SU-DHL-6 (cell line): ENCODE measurements around the gene MACROH2A2.

Experiments
- H2AFZ ChIP-seq: fragments of 200-600 bp; sonication (generic); 2 replicates; pipeline ENCODE4 v1.6.1; 2014; ENCODE audit warnings: low read depth, mild to moderate bottlenecking, moderate library complexity, mixed read lengths, antibody characterized with exemption, low read length; ENCODE audit not compliant: severe bottlenecking
- H3F3A ChIP-seq: fragments of 200-600 bp; shearing (Covaris generic); 2 replicates; pipeline ENCODE4 v1.6.0; 2016; ENCODE audit warnings: antibody characterized with exemption, mild to moderate bottlenecking; ENCODE audit not compliant: insufficient read depth
- H3K27ac ChIP-seq: fragments of 200-600 bp; sonication (generic); 2 replicates; pipeline ENCODE4 v1.5.1; 2016; ENCODE audit warnings: low read depth, mild to moderate bottlenecking, low read length, moderate library complexity, mixed read lengths
- H3K27me3 ChIP-seq: fragments of 200-600 bp; sonication (generic), shearing (Covaris generic); 2 replicates; pipeline ENCODE4 v1.6.0; 2014; ENCODE audit warnings: mild to moderate bottlenecking, low read length
- H3K36me3 ChIP-seq: fragments of 200-600 bp; sonication (generic); 2 replicates; pipeline ENCODE4 v1.6.1; 2014; ENCODE audit warnings: mild to moderate bottlenecking, low read length, mixed read lengths
- H3K4me2 ChIP-seq: fragments of 300-600, 200-600 bp; shearing (Covaris generic), sonication (generic); 2 replicates; pipeline ENCODE4 v1.6.0; 2014; ENCODE audit warnings: low read length, low read depth, mild to moderate bottlenecking; ENCODE audit not compliant: poor library complexity, severe bottlenecking
- H3K4me3 ChIP-seq: fragments of 200-600 bp; sonication (generic); 2 replicates; pipeline ENCODE4 v1.5.1; 2014; ENCODE audit warnings: antibody characterized with exemption, low read length, mild to moderate bottlenecking, mixed read lengths; ENCODE audit not compliant: insufficient read depth, poor library complexity, severe bottlenecking
- H3K79me2 ChIP-seq: fragments of 200-600 bp; sonication (generic); 2 replicates; pipeline ENCODE4 v1.6.1; 2014; ENCODE audit warnings: mild to moderate bottlenecking, low read length, moderate library complexity; ENCODE audit not compliant: insufficient read depth
- H3K9ac ChIP-seq: fragments of 200-600 bp; sonication (generic); 2 replicates; pipeline ENCODE4 v1.7.0; 2014; ENCODE audit warnings: mild to moderate bottlenecking, low read length
- H3K9me2 ChIP-seq: fragments of 200-600 bp; sonication (generic); replicated peaks from 2 replicates; pipeline ENCODE4 v1.6.1; 2014; ENCODE audit warnings: low read length; ENCODE audit not compliant: insufficient read depth
- H3K9me3 ChIP-seq: fragments of 200-600 bp; sonication (generic); 2 replicates; pipeline ENCODE4 v1.6.1; 2014; ENCODE audit warnings: low read length, mixed read lengths; ENCODE audit not compliant: insufficient read depth
- H4K20me1 ChIP-seq: fragments of 200-600 bp; sonication (generic); 2 replicates; pipeline ENCODE4 v1.6.1; 2014; ENCODE audit warnings: low read depth, mild to moderate bottlenecking, antibody characterized with exemption, low read length, moderate library complexity, mixed read lengths
- EZH2phosphoT487 ChIP-seq: fragments of 200-600 bp; sonication (generic), shearing (Covaris generic); conservative IDR thresholded peaks from 2 replicates; pipeline ENCODE4 v1.6.1; 2018; ENCODE audit warnings: mild to moderate bottlenecking, antibody characterized with exemption, low read length, moderate library complexity, mixed read lengths
- TF ChIP-seq, protein P1 (sequence below): fragments of 200-600 bp; sonication (generic); IDR thresholded peaks from one replicate; pipeline ENCODE4 v1.5.1; 2017; ENCODE audit warnings: antibody characterized with exemption, mild to moderate bottlenecking, low read length, moderate library complexity; ENCODE audit not compliant: insufficient read depth, poor library complexity, severe bottlenecking

Gene MACROH2A2

DNA sequence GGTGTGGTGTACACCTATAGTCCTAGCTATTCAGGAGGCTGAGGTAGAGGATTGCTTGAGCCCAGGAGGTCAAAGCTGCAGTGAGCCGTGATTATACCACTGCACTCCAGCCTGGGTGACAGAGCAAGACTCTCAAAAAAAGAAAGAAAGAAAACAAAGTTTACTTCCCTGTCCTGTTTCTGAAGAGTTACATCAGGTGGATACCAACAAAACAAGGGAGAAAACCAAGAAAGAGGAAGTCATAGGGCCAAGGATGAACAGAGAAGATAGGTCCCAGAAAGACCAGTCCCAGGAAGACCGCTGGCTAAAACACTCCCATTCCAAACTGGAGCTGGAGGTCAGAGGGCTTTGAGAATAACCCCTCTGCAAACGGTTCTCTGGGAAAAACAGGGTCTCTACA is 13.5 kb downstream of the MACROH2A2 start:
- TF ChIP-seq, protein P1, sequence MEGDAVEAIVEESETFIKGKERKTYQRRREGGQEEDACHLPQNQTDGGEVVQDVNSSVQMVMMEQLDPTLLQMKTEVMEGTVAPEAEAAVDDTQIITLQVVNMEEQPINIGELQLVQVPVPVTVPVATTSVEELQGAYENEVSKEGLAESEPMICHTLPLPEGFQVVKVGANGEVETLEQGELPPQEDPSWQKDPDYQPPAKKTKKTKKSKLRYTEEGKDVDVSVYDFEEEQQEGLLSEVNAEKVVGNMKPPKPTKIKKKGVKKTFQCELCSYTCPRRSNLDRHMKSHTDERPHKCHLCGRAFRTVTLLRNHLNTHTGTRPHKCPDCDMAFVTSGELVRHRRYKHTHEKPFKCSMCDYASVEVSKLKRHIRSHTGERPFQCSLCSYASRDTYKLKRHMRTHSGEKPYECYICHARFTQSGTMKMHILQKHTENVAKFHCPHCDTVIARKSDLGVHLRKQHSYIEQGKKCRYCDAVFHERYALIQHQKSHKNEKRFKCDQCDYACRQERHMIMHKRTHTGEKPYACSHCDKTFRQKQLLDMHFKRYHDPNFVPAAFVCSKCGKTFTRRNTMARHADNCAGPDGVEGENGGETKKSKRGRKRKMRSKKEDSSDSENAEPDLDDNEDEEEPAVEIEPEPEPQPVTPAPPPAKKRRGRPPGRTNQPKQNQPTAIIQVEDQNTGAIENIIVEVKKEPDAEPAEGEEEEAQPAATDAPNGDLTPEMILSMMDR = no peak
- no peak for TF ChIP-seq EZH2phosphoT487
- Histone ChIP-seq H3F3A (no peaks in the 10 kb centered on the region), H4K20me1 (no peaks in the 10 kb centered on the region), H3K27me3 (no peaks in the 10 kb centered on the region), H3K4me3 (no peak overlapping the region), H3K79me2 (no peaks in the 10 kb centered on the region), H3K9me2 (no peaks in the 10 kb centered on the region), H3K36me3 (no peaks in the 10 kb centered on the region), H3K9ac (no peak overlapping the region), H3K27ac (no peak overlapping the region), H3K9me3 (no peaks in the 10 kb centered on the region), H2AFZ (no peak overlapping the region), H3K4me2 (no peak overlapping the region)

DNA sequence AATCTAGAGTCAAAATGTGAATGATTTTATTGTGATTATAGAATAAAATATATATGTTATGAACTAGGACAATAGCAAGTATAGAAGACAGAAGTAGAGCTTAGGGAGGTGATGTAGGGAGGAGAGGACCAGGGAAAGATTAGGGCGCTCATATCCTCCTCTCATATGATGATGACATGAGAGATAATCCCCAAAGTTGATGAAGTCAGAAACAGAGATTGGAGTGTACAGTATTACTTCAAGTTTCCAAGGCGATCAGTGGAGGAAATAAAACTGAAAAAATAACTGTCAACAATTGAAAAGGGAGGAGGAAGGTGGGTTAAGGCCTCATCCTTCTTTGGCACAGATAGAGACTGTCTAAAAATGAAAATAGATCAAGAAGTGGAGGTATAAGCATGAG is 14.9 kb downstream of the MACROH2A2 start:
- H3K36me3 ChIP-seq = no peaks in the 10 kb centered on the region
- no peaks in the 10 kb centered on the region for H3K9me3 ChIP-seq
- H3K9me2 ChIP-seq = no peaks in the 10 kb centered on the region
- H4K20me1 ChIP-seq = no peaks in the 10 kb centered on the region
- no peak overlapping the region for H3K4me3 ChIP-seq
- no peaks in the 10 kb centered on the region for H3F3A ChIP-seq
- no peak overlapping the region for H3K27ac ChIP-seq
- no peaks in the 10 kb centered on the region for H3K27me3 ChIP-seq
- H2AFZ ChIP-seq = no peak overlapping the region
- H3K9ac ChIP-seq = no peak overlapping the region
- no peaks in the 10 kb centered on the region for H3K79me2 ChIP-seq
- no peak overlapping the region for H3K4me2 ChIP-seq
- TF ChIP-seq, protein P1 = no peak
- TF ChIP-seq EZH2phosphoT487 = no peak

DNA sequence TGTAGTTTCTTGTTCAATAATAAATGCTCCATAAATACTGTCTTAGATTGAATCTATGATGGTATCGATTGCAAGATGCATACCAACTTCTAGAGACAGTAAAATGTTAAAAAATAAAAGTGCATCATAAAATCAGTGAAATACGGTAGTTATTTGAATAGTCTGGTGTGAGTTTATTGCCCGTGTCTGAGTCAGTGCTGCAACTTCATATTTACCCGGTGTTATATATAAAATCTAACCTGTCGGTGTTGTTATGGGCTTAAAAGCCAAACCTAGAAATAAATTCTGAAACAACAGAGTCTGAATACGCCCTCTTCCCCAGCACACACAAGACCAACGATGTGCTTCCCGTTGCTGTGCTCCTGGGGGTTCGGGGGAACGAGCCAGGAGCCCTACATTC is 16.3 kb downstream of the MACROH2A2 start:
- Histone ChIP-seq H3F3A (no peaks in the 10 kb centered on the region), H3K4me3 (no peak overlapping the region), H3K36me3 (no peaks in the 10 kb centered on the region), H3K27me3 (no peaks in the 10 kb centered on the region), H4K20me1 (no peaks in the 10 kb centered on the region), H3K4me2 (no peak overlapping the region), H3K9ac (no peak overlapping the region), H3K9me3 (no peaks in the 10 kb centered on the region), H3K9me2 (no peaks in the 10 kb centered on the region), H2AFZ (no peak overlapping the region), H3K79me2 (no peaks in the 10 kb centered on the region), H3K27ac (no peak overlapping the region)
- TF ChIP-seq, protein P1 = no peak
- TF ChIP-seq EZH2phosphoT487 = no peak

DNA sequence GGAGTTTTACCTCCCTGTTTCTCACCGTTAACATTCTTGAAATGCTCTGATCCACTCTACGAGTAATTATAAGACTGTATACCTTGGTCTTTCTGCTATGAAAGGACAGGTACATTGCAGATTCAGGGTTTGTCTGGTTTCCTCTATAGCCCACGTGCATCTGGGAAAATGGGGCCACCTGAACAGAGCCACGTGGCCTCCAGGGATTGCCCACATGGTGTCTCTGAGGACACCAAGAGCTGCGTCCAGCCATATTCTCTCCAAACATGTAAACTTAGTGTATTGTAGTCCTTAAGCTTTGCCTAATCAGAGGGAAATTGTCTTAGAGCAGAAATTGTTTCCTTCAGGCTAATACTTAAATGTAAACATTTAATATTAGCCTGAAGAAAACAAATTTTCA is 16.7 kb downstream of the MACROH2A2 start:
- no peak for TF ChIP-seq EZH2phosphoT487
- TF ChIP-seq, protein P1 = no peak
- Histone ChIP-seq H3K4me2 (no peak overlapping the region), H3F3A (no peaks in the 10 kb centered on the region), H3K27me3 (no peaks in the 10 kb centered on the region), H4K20me1 (no peaks in the 10 kb centered on the region), H3K9me2 (no peaks in the 10 kb centered on the region), H3K4me3 (no peak overlapping the region), H3K79me2 (no peaks in the 10 kb centered on the region), H2AFZ (no peak overlapping the region), H3K9ac (no peak overlapping the region), H3K36me3 (no peaks in the 10 kb centered on the region), H3K9me3 (no peaks in the 10 kb centered on the region), H3K27ac (no peak overlapping the region)
